ENCODE results near the gene ATP7A.

DNA sequence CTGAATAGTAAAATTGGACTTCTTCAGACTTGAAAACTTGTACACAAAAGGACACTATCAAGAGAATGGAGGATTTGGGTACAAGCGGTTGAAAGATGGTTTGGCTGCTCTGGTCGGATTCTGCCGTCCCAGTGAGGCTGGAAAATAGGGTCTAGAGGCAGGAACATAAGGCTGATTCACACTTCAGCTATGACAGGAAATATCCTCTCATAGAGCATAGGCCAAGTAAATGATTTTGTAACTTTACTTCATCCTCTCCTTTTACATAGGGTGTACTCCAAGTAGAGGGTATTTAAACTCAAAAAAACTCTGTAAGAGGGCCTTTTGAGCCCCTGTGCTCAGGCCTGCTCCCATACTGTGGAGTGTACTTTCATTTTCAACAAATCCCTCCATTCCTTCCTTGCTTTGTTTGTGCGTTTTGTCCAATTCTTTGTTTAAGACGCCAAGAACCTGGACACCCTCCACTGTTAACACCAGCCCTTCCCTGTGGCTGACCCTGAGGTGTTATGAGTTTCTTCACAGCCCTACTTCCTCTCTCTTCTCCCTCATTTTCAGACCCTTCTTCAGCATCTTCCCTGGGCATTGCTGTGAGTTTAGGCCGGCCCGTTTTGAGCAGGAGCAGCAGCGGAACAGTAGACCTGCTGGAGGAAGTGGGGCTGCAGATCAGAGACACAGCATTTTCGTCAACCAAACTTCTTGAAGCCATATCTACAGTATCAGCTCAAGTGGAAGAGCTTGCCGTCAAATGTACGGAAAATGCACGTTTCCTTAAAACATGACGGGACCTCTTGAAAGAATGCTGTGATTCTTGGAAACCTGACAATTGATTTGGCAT, 51.8 kb downstream of the ATP7A start:
- no peak for TF ChIP-seq EP300 (conservative IDR thresholded peaks at IDR 0.05; ENCODE audit: poor library complexity, severe bottlenecking)
- TF ChIP-seq, protein P1, sequence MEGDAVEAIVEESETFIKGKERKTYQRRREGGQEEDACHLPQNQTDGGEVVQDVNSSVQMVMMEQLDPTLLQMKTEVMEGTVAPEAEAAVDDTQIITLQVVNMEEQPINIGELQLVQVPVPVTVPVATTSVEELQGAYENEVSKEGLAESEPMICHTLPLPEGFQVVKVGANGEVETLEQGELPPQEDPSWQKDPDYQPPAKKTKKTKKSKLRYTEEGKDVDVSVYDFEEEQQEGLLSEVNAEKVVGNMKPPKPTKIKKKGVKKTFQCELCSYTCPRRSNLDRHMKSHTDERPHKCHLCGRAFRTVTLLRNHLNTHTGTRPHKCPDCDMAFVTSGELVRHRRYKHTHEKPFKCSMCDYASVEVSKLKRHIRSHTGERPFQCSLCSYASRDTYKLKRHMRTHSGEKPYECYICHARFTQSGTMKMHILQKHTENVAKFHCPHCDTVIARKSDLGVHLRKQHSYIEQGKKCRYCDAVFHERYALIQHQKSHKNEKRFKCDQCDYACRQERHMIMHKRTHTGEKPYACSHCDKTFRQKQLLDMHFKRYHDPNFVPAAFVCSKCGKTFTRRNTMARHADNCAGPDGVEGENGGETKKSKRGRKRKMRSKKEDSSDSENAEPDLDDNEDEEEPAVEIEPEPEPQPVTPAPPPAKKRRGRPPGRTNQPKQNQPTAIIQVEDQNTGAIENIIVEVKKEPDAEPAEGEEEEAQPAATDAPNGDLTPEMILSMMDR (IDR thresholded peaks at IDR 0.05; ENCODE audit: poor library complexity, severe bottlenecking): no peak
- TF ChIP-seq, protein P2, sequence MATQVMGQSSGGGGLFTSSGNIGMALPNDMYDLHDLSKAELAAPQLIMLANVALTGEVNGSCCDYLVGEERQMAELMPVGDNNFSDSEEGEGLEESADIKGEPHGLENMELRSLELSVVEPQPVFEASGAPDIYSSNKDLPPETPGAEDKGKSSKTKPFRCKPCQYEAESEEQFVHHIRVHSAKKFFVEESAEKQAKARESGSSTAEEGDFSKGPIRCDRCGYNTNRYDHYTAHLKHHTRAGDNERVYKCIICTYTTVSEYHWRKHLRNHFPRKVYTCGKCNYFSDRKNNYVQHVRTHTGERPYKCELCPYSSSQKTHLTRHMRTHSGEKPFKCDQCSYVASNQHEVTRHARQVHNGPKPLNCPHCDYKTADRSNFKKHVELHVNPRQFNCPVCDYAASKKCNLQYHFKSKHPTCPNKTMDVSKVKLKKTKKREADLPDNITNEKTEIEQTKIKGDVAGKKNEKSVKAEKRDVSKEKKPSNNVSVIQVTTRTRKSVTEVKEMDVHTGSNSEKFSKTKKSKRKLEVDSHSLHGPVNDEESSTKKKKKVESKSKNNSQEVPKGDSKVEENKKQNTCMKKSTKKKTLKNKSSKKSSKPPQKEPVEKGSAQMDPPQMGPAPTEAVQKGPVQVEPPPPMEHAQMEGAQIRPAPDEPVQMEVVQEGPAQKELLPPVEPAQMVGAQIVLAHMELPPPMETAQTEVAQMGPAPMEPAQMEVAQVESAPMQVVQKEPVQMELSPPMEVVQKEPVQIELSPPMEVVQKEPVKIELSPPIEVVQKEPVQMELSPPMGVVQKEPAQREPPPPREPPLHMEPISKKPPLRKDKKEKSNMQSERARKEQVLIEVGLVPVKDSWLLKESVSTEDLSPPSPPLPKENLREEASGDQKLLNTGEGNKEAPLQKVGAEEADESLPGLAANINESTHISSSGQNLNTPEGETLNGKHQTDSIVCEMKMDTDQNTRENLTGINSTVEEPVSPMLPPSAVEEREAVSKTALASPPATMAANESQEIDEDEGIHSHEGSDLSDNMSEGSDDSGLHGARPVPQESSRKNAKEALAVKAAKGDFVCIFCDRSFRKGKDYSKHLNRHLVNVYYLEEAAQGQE (IDR thresholded peaks at IDR 0.05; ENCODE audit: borderline replicate concordance): no peak
- TF ChIP-seq RAD21 (conservative IDR thresholded peaks at IDR 0.05): no peak
- TF ChIP-seq POLR2AphosphoS5 (IDR thresholded peaks at IDR 0.05): no peak
- TF ChIP-seq SMC3 (conservative IDR thresholded peaks at IDR 0.05; ENCODE audit: poor library complexity): no peak
- TF ChIP-seq EZH2 (IDR thresholded peaks at IDR 0.05; ENCODE audit: borderline replicate concordance, insufficient read depth, low read length, poor library complexity, severe bottlenecking): no peak
- TF ChIP-seq MXI1 (conservative IDR thresholded peaks at IDR 0.05; ENCODE audit: poor library complexity, severe bottlenecking): no peak
- TF ChIP-seq TAF1 (IDR thresholded peaks at IDR 0.05; ENCODE audit: low read depth): no peak

Measured in neural cell (in vitro differentiated cells).